ENCODE data around the gene FBXL4. TPM values are rescaled to one million over a fixed set of nuclear protein-coding genes. Genes with fewer than 3 reads are reported as not detected.

FBXL4 gene
- total and polyA plus RNA-seq, 10 of the 15 experiments (the other 5 are each of a cell fraction or from before 2014, with no cell fraction given): 2.9 to 16.9 (median 7.2) TPM

GRCh38 chr6:98981473-98981872 is 33.7 kb upstream of the FBXL4 start (continued):
- no peak for TF ChIP-seq ZZZ3 (IDR thresholded peaks at IDR 0.05; ENCODE audit: control insufficient read depth, insufficient read length, low read depth)
- no peak for TF ChIP-seq ZBTB33 (IDR thresholded peaks at IDR 0.05)
- TF ChIP-seq USF2 (IDR thresholded peaks at IDR 0.05; ENCODE audit: borderline replicate concordance, low read depth, low read length): no peak
- TF ChIP-seq, protein P1, sequence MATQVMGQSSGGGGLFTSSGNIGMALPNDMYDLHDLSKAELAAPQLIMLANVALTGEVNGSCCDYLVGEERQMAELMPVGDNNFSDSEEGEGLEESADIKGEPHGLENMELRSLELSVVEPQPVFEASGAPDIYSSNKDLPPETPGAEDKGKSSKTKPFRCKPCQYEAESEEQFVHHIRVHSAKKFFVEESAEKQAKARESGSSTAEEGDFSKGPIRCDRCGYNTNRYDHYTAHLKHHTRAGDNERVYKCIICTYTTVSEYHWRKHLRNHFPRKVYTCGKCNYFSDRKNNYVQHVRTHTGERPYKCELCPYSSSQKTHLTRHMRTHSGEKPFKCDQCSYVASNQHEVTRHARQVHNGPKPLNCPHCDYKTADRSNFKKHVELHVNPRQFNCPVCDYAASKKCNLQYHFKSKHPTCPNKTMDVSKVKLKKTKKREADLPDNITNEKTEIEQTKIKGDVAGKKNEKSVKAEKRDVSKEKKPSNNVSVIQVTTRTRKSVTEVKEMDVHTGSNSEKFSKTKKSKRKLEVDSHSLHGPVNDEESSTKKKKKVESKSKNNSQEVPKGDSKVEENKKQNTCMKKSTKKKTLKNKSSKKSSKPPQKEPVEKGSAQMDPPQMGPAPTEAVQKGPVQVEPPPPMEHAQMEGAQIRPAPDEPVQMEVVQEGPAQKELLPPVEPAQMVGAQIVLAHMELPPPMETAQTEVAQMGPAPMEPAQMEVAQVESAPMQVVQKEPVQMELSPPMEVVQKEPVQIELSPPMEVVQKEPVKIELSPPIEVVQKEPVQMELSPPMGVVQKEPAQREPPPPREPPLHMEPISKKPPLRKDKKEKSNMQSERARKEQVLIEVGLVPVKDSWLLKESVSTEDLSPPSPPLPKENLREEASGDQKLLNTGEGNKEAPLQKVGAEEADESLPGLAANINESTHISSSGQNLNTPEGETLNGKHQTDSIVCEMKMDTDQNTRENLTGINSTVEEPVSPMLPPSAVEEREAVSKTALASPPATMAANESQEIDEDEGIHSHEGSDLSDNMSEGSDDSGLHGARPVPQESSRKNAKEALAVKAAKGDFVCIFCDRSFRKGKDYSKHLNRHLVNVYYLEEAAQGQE (IDR thresholded peaks at IDR 0.05; ENCODE audit: low read depth, low read length): no peak

DNA sequence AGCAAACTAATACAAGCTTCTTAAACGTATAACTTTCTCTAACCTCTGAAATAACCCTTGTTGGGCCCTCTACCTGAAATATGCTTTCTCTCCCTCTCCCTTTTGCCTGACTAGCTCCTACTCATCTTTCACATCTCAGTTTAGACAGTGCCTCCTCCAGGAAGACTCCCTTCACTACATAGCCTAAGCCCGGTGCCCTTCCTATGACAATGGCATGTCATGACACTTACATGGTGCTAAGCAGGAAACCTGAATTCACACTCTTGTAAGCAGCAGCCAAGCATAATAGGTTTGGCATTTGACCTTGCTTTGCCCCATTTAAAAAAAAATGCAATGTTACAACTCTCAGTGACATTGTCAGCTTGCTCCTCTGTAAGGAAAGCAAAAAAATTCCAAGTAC is 33.1 kb upstream of the FBXL4 start:
- ChIA-PET POLR2A (no interaction called here), RAD21 (ENCODE audit: unreplicated experiment) (no interaction called here), SMC1A (ENCODE audit: uncharacterized antibody, unreplicated experiment) (no interaction called here), CTCF (no interaction called here)
- Histone ChIP-seq H3K4me3 (no peak overlapping the region), H3K36me3 (ENCODE audit: control insufficient read depth in 2 of 2, insufficient read depth in 2 of 2, low read length in 1 of 2) (no peaks in the 10 kb centered on the region), H3K9ac (ENCODE audit: control insufficient read depth, insufficient read depth, low read length) (no peak overlapping the region), H3K4me2 (ENCODE audit: control insufficient read depth, insufficient read depth) (no peak overlapping the region), H2AFZ (ENCODE audit: control insufficient read depth, low read depth, low read length) (no peak overlapping the region), H3K79me2 (ENCODE audit: control insufficient read depth, insufficient read depth, low read length) (no peaks in the 10 kb centered on the region), H3K27me3 (replicated peaks in 1 of 2; ENCODE audit: control insufficient read depth in 2 of 2, insufficient read depth in 2 of 2, low read length in 1 of 2) (peaks cover 0 to 4% of the 10 kb centered on the region in 2 experiments; a peak in 3 of 4 replicates), H4K20me1 (ENCODE audit: control insufficient read depth, insufficient read depth) (no peaks in the 10 kb centered on the region), H3K9me3 (replicated peaks; ENCODE audit: control insufficient read depth, insufficient read depth, low read length) (no peaks in the 10 kb centered on the region), H3K4me1 (ENCODE audit: control insufficient read depth, insufficient read depth, low read length) (no peaks in the 10 kb centered on the region), H3K27ac (ENCODE audit: control insufficient read depth, insufficient read depth) (no peak overlapping the region)
- no peak for TF ChIP-seq ZNF687 (IDR thresholded peaks at IDR 0.05)
- BruUV-seq (replicated peaks): no TSS peak
- in situ Hi-C loops (cut with MboI) (no loop called here), intact Hi-C loops (cut with micrococcal nuclease; ENCODE audit: unreplicated experiment) (no loop called here)
- 55% methylated on average over 2 of the region's 2 CpGs for WGBS (ENCODE audit: insufficient coverage, insufficient replicate concordance, low lambda C conversion rate, missing lambda C conversion rate)
- FAIRE-seq (no peak), DNase-seq (ENCODE audit: low read depth, low spot score) (no peak), ATAC-seq (no peak; the same call in 2 of the 3 replicates)
